ENCODE data around the gene RPS6KA2.
A peak's percentile ranks its signal among the peaks of the same experiment; 100 is the strongest.

Gene RPS6KA2

GRCh38 chr6:166616261-166617238 lies 10.5 kb downstream of the RPS6KA2 start:
- WGBS (ENCODE audit: extremely low coverage, insufficient coverage, insufficient read length): no CpG with 5 or more reads among the region's 22 CpGs
- no peak overlapping the region for H3K4me2 ChIP-seq (ENCODE audit: low read length)
- H3K23ac ChIP-seq (ENCODE audit: low read length): no peak overlapping the region
- H3K4me3 ChIP-seq (ENCODE audit: low read depth, low read length): no peak overlapping the region
- peak overlapping the region; percentile 12 for H3K18ac ChIP-seq (ENCODE audit: low read length)
- H3K79me2 ChIP-seq (ENCODE audit: control insufficient read depth, insufficient read depth, low read length, poor library complexity): peaks cover 2% of the 10 kb centered on the region
- peaks cover 42% of the 10 kb centered on the region for H3K79me1 ChIP-seq (ENCODE audit: low read length)
- DNase-seq: peak; percentile 17 to 52
- peaks cover 7 to 8% of the 10 kb centered on the region in 2 experiments for H3K36me3 ChIP-seq (ENCODE audit: control insufficient read depth in 1 of 2, insufficient read depth in 2 of 2, low read length in 2 of 2)
- H2AK5ac ChIP-seq (ENCODE audit: low read length): no peak overlapping the region
- no peak overlapping the region for H2BK12ac ChIP-seq (ENCODE audit: low read length)
- H3K4me1 ChIP-seq (ENCODE audit: control insufficient read depth in 1 of 2, insufficient read depth in 2 of 2, low read length in 2 of 2): peaks cover 59 to 61% of the 10 kb centered on the region in 2 experiments
- H3K14ac ChIP-seq (ENCODE audit: low read length): no peak overlapping the region
- H2AFZ ChIP-seq (ENCODE audit: insufficient read depth, low read length, poor library complexity): no peak overlapping the region
- no peak overlapping the region for H2BK120ac ChIP-seq (ENCODE audit: insufficient read depth, low read length, poor library complexity)
- no peak overlapping the region for H4K91ac ChIP-seq (ENCODE audit: low read depth, low read length)
- H3K27ac ChIP-seq (ENCODE audit: low read depth, low read length): no peak overlapping the region
- no peak overlapping the region for H3K4ac ChIP-seq (ENCODE audit: low read depth, low read length)
- no peak overlapping the region for H4K12ac ChIP-seq (ENCODE audit: low read depth, low read length)
- H3K9me3 ChIP-seq (ENCODE audit: insufficient read depth, low read depth, low read length): peaks cover 4% of the 10 kb centered on the region
- no peak overlapping the region for H4K8ac ChIP-seq (ENCODE audit: low read depth, low read length)
- no peaks in the 10 kb centered on the region for H3K27me3 ChIP-seq (ENCODE audit: insufficient read depth, low read length)
- H3K9ac ChIP-seq (ENCODE audit: low read length): no peak overlapping the region
- H2BK5ac ChIP-seq (ENCODE audit: low read depth, low read length, poor library complexity): no peak overlapping the region

GRCh38 chr6:166615059-166615770 lies 11.8 kb downstream of the RPS6KA2 start:
- peak overlapping the region; percentile 30 for H4K91ac ChIP-seq (ENCODE audit: low read depth, low read length)
- H4K8ac ChIP-seq (ENCODE audit: low read depth, low read length): peak overlapping the region; percentile 5
- peaks cover 4% of the 10 kb centered on the region for H3K9me3 ChIP-seq (ENCODE audit: insufficient read depth, low read depth, low read length)
- peak overlapping the region; percentile 32 for H3K14ac ChIP-seq (ENCODE audit: low read length)
- H3K4me1 ChIP-seq (ENCODE audit: control insufficient read depth in 1 of 2, insufficient read depth in 2 of 2, low read length in 2 of 2): peaks cover 52 to 55% of the 10 kb centered on the region in 2 experiments
- H3K36me3 ChIP-seq (ENCODE audit: control insufficient read depth in 1 of 2, insufficient read depth in 2 of 2, low read length in 2 of 2): peaks cover 7 to 8% of the 10 kb centered on the region in 2 experiments
- peaks cover 2% of the 10 kb centered on the region for H3K79me2 ChIP-seq (ENCODE audit: control insufficient read depth, insufficient read depth, low read length, poor library complexity)
- H3K27me3 ChIP-seq (ENCODE audit: insufficient read depth, low read length): no peaks in the 10 kb centered on the region
- no peak overlapping the region for H3K4ac ChIP-seq (ENCODE audit: low read depth, low read length)
- peak overlapping the region; percentile 11 for H2BK12ac ChIP-seq (ENCODE audit: low read length)
- no peak overlapping the region for H2BK5ac ChIP-seq (ENCODE audit: low read depth, low read length, poor library complexity)
- H2BK120ac ChIP-seq (ENCODE audit: insufficient read depth, low read length, poor library complexity): no peak overlapping the region
- no peak overlapping the region for H3K9ac ChIP-seq (ENCODE audit: low read length)
- H2AFZ ChIP-seq (ENCODE audit: insufficient read depth, low read length, poor library complexity): no peak overlapping the region
- WGBS (ENCODE audit: extremely low coverage, insufficient coverage, insufficient read length): 100% methylated on average over 2 of the region's 21 CpGs
- H3K79me1 ChIP-seq (ENCODE audit: low read length): peaks cover 38% of the 10 kb centered on the region
- no peak overlapping the region for H3K4me2 ChIP-seq (ENCODE audit: low read length)
- H4K12ac ChIP-seq (ENCODE audit: low read depth, low read length): no peak overlapping the region
- H3K23ac ChIP-seq (ENCODE audit: low read length): no peak overlapping the region
- DNase-seq: no peak
- H2AK5ac ChIP-seq (ENCODE audit: low read length): no peak overlapping the region
- peak overlapping the region; percentile 21 for H3K18ac ChIP-seq (ENCODE audit: low read length)
- no peak overlapping the region for H3K4me3 ChIP-seq (ENCODE audit: low read depth, low read length)
- H3K27ac ChIP-seq (ENCODE audit: low read depth, low read length): no peak overlapping the region

- WGBS (ENCODE audit: extremely low coverage, insufficient coverage, insufficient read length): no CpG with 5 or more reads among the region's 10 CpGs
- Histone ChIP-seq H2AK5ac (ENCODE audit: low read length) (no peak overlapping the region), H2BK12ac (ENCODE audit: low read length) (peak overlapping the region; percentile 74), H3K4me1 (ENCODE audit: control insufficient read depth in 1 of 2, insufficient read depth in 2 of 2, low read length in 2 of 2) (peaks cover 52 to 55% of the 10 kb centered on the region in 2 experiments), H3K4ac (ENCODE audit: low read depth, low read length) (no peak overlapping the region), H2BK120ac (ENCODE audit: insufficient read depth, low read length, poor library complexity) (peak overlapping the region; percentile 21), H3K9ac (ENCODE audit: low read length) (no peak overlapping the region), H3K27me3 (ENCODE audit: insufficient read depth, low read length) (no peaks in the 10 kb centered on the region), H3K27ac (ENCODE audit: low read depth, low read length) (no peak overlapping the region), H3K18ac (ENCODE audit: low read length) (peak overlapping the region; percentile 9), H4K91ac (ENCODE audit: low read depth, low read length) (peak overlapping the region; percentile 13), H4K12ac (ENCODE audit: low read depth, low read length) (no peak overlapping the region), H3K79me2 (ENCODE audit: control insufficient read depth, insufficient read depth, low read length, poor library complexity) (peaks cover 2% of the 10 kb centered on the region), H3K14ac (ENCODE audit: low read length) (peak overlapping the region; percentile 1), H3K36me3 (ENCODE audit: control insufficient read depth in 1 of 2, insufficient read depth in 2 of 2, low read length in 2 of 2) (peaks cover 7 to 8% of the 10 kb centered on the region in 2 experiments), H3K4me2 (ENCODE audit: low read length) (no peak overlapping the region), H3K4me3 (ENCODE audit: low read depth, low read length) (no peak overlapping the region), H2AFZ (ENCODE audit: insufficient read depth, low read length, poor library complexity) (no peak overlapping the region), H2BK5ac (ENCODE audit: low read depth, low read length, poor library complexity) (no peak overlapping the region), H4K8ac (ENCODE audit: low read depth, low read length) (peak overlapping the region; percentile 5), H3K9me3 (ENCODE audit: insufficient read depth, low read depth, low read length) (peaks cover 4% of the 10 kb centered on the region), H3K23ac (ENCODE audit: low read length) (no peak overlapping the region), H3K79me1 (ENCODE audit: low read length) (peaks cover 38% of the 10 kb centered on the region)
- no peak for DNase-seq
Measured at GRCh38 chr6:166614589-166614988, 12.5 kb downstream of the RPS6KA2 start.

GRCh38 chr6:166614171-166614583 lies 12.9 kb downstream of the RPS6KA2 start:
- no peak overlapping the region for H2BK5ac ChIP-seq (ENCODE audit: low read depth, low read length, poor library complexity)
- H3K79me1 ChIP-seq (ENCODE audit: low read length): peaks cover 35% of the 10 kb centered on the region
- H3K23ac ChIP-seq (ENCODE audit: low read length): no peak overlapping the region
- H3K79me2 ChIP-seq (ENCODE audit: control insufficient read depth, insufficient read depth, low read length, poor library complexity): peaks cover 2% of the 10 kb centered on the region
- H2BK120ac ChIP-seq (ENCODE audit: insufficient read depth, low read length, poor library complexity): peak overlapping the region; percentile 6
- H3K27ac ChIP-seq (ENCODE audit: low read depth, low read length): no peak overlapping the region
- peaks cover 4% of the 10 kb centered on the region for H3K9me3 ChIP-seq (ENCODE audit: insufficient read depth, low read depth, low read length)
- H4K8ac ChIP-seq (ENCODE audit: low read depth, low read length): peak overlapping the region; percentile 5
- H3K14ac ChIP-seq (ENCODE audit: low read length): peak overlapping the region; percentile 1
- H2AFZ ChIP-seq (ENCODE audit: insufficient read depth, low read length, poor library complexity): no peak overlapping the region
- H3K4me2 ChIP-seq (ENCODE audit: low read length): no peak overlapping the region
- peaks cover 48 to 52% of the 10 kb centered on the region in 2 experiments for H3K4me1 ChIP-seq (ENCODE audit: control insufficient read depth in 1 of 2, insufficient read depth in 2 of 2, low read length in 2 of 2)
- peak overlapping the region; percentile 74 for H2BK12ac ChIP-seq (ENCODE audit: low read length)
- H4K91ac ChIP-seq (ENCODE audit: low read depth, low read length): peak overlapping the region; percentile 59
- H2AK5ac ChIP-seq (ENCODE audit: low read length): peak overlapping the region; percentile 22
- peak overlapping the region; percentile 9 for H3K18ac ChIP-seq (ENCODE audit: low read length)
- H4K12ac ChIP-seq (ENCODE audit: low read depth, low read length): no peak overlapping the region
- DNase-seq: peak; percentile 66 to 85
- H3K27me3 ChIP-seq (ENCODE audit: insufficient read depth, low read length): no peaks in the 10 kb centered on the region
- WGBS (ENCODE audit: extremely low coverage, insufficient coverage, insufficient read length): no CpG with 5 or more reads among the region's 12 CpGs
- H3K4ac ChIP-seq (ENCODE audit: low read depth, low read length): no peak overlapping the region
- H3K4me3 ChIP-seq (ENCODE audit: low read depth, low read length): no peak overlapping the region
- H3K36me3 ChIP-seq (ENCODE audit: control insufficient read depth in 1 of 2, insufficient read depth in 2 of 2, low read length in 2 of 2): peaks cover 7 to 8% of the 10 kb centered on the region in 2 experiments
- no peak overlapping the region for H3K9ac ChIP-seq (ENCODE audit: low read length)
